Duodenal mucosa (tissue), 2 donors: ENCODE data around the gene ASF1B.

ENCODE experiments used
- H3K27ac ChIP-seq: one replicate; pipeline ENCODE4 v1.7.0; 2013; ENCODE audit warnings: low read depth, low read length
- H3K27me3 ChIP-seq, 2 donors: one replicate each; pipeline ENCODE4 v1.7.0; 2013; ENCODE audit warnings: low read length in 2 of 2, control low read depth in 1 of 2; ENCODE audit not compliant: insufficient read depth in 2 of 2, control insufficient read depth in 1 of 2
- H3K36me3 ChIP-seq, 2 donors: one replicate each; pipeline ENCODE4 v1.7.0; 2013; ENCODE audit warnings: low read length in 2 of 2, control low read depth in 1 of 2; ENCODE audit not compliant: insufficient read depth in 2 of 2, control insufficient read depth in 1 of 2
- H3K4me1 ChIP-seq, 2 donors: one replicate each; pipeline ENCODE4 v1.7.0; 2013; ENCODE audit warnings: low read length in 2 of 2, control low read depth in 1 of 2; ENCODE audit not compliant: insufficient read depth in 2 of 2, control insufficient read depth in 1 of 2
- H3K4me3 ChIP-seq, 2 donors: one replicate each; pipeline ENCODE4 v1.7.0; 2013; ENCODE audit warnings: low read length in 2 of 2, low read depth in 1 of 2
- H3K9ac ChIP-seq, 2 donors: one replicate each; pipeline ENCODE4 v1.7.0; 2013; ENCODE audit warnings: low read length in 2 of 2, low read depth in 1 of 2
- H3K9me3 ChIP-seq, 2 donors: one replicate each; pipeline ENCODE4 v1.7.0; 2013; ENCODE audit warnings: low read length in 2 of 2, control low read depth in 1 of 2; ENCODE audit not compliant: control insufficient read depth in 1 of 2

The ASF1B gene

DNA sequence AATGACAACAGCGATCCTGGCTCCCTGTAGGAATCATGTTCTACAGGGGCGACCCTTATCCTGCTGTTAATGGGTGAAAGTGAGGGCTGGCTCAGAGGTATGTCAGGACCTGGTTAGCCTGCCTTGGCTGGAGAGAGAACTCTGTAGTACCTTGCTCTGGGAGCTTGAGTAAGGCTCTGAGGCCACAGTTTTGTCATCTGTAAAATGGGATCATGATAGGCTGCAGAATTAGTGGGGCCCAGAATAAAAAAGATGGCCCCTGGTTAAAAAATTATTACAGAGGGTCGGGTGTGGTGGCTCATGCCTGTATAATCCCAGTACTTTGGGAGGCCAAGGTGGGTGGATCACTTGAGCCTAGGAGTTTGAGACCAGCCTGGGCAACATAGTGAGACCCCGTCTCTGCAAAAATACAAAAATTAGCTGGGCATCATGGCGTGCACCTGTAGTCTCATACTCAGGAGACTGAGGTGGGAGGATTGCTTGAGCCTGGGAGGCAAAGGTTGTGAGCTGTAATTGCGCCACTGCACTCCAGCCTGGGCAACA lies 35.3 kb downstream of the ASF1B start:
- Histone ChIP-seq H3K4me3 (no peak overlapping the region), H3K27ac (no peak overlapping the region), H3K9ac (no peak overlapping the region), H3K27me3 (no peaks in the 10 kb centered on the region), H3K4me1 (peaks cover 0 to 7% of the 10 kb centered on the region in 2 donors), H3K36me3 (peaks cover 22 to 47% of the 10 kb centered on the region in 2 donors), H3K9me3 (no peaks in the 10 kb centered on the region)

DNA sequence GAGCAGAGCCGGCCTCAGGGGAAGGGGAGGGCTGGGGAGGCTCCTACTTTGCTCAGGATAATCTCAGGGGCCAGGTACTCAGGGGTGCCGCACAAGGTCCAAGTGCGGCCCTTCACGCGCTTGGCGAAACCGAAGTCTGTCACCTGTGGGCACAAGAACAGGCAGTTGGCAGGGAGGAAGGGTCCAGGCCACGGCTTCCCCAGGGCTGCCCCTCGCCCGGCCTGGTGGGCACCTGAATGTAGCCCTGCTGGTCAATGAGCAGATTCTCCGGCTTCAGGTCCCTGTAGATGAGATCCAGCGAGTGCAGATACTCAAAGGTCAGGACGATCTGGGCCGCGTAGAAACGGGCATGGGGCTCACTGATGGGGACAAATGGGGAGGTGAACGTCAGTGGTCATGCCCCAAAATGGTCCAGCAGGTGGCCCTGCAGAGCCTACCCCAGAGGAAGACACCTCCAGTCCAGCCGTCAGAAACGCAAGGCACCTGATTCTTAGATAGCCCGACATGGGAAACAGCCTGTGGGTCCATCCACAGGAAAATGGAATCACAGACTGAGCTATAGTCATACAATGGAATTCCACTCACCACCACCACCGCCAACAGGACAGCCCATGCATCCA lies 38.7 kb downstream of the ASF1B start:
- peaks cover 16 to 33% of the 10 kb centered on the region in 2 donors for H3K36me3 ChIP-seq
- no peak overlapping the region for H3K9ac ChIP-seq
- peaks cover 6 to 7% of the 10 kb centered on the region in 2 donors for H3K9me3 ChIP-seq
- H3K4me3 ChIP-seq, result no peak overlapping the region
- H3K4me1 ChIP-seq, result peaks cover 0 to 7% of the 10 kb centered on the region in 2 donors
- H3K27ac ChIP-seq, result no peak overlapping the region
- H3K27me3 ChIP-seq, result no peaks in the 10 kb centered on the region

DNA sequence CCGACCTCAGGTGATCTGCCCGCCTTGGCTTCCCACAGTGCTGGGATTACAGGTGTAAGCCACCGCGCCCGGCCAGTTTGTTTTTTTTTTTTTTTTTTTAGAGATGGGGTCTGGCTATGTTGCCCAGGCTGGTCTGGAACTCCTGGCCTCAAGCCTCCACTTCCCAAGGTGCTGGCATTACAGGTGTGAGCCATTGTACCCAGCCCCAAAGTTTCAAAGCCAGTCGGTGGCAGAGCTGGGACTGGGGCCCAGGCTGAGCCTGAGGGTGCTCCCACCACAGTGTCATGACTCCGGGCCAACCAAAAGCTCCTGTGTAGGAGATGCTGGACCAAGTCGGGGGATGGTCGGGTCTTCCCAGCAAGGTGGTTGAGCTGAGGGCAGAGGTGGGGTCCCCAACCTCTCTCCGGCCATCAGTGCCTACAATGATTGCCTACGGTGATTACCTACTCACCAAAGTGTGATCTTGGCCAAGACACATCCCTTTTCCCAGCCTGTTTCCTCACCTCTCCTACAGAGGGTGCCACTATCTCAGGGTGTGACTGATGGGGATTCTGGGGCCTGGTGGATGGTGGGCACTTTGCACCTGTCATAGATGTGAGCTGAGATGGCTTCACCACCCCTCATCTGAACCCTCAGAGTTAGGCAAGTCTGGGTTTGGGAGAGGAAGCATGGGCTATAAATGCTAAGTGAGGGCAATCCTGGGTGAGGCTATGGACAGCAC lies 40.0 kb downstream of the ASF1B start:
- Histone ChIP-seq H3K27me3 (no peaks in the 10 kb centered on the region), H3K36me3 (peaks cover 14 to 26% of the 10 kb centered on the region in 2 donors), H3K4me1 (peaks cover 0 to 5% of the 10 kb centered on the region in 2 donors), H3K9ac (no peak overlapping the region), H3K9me3 (peaks cover 6 to 7% of the 10 kb centered on the region in 2 donors), H3K27ac (no peak overlapping the region), H3K4me3 (no peak overlapping the region)

DNA sequence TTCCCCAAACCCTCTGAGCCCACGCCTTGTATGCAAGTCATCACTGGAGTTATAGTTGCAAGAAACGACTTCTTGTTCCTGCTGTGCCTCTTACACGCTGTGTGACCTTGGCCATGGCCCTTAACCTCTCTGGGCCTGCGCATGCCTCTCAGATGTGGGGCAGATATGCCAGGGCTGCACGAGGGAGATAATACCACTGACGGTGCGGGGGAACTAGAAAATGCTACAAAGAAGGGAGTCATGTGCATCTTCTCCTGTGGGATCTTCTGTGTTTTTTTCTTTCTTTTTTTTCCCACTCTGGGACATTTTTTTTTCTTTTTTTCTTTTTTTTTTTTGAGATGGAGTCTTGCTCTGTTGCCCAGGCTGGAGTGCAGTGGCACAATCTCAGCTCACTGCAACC lies 41.5 kb downstream of the ASF1B start:
- Histone ChIP-seq H3K4me3 (no peak overlapping the region), H3K36me3 (peaks cover 8 to 18% of the 10 kb centered on the region in 2 donors), H3K27ac (no peak overlapping the region), H3K27me3 (no peaks in the 10 kb centered on the region), H3K9me3 (peaks cover 6 to 7% of the 10 kb centered on the region in 2 donors), H3K4me1 (peaks cover 0 to 5% of the 10 kb centered on the region in 2 donors), H3K9ac (no peak overlapping the region)

DNA sequence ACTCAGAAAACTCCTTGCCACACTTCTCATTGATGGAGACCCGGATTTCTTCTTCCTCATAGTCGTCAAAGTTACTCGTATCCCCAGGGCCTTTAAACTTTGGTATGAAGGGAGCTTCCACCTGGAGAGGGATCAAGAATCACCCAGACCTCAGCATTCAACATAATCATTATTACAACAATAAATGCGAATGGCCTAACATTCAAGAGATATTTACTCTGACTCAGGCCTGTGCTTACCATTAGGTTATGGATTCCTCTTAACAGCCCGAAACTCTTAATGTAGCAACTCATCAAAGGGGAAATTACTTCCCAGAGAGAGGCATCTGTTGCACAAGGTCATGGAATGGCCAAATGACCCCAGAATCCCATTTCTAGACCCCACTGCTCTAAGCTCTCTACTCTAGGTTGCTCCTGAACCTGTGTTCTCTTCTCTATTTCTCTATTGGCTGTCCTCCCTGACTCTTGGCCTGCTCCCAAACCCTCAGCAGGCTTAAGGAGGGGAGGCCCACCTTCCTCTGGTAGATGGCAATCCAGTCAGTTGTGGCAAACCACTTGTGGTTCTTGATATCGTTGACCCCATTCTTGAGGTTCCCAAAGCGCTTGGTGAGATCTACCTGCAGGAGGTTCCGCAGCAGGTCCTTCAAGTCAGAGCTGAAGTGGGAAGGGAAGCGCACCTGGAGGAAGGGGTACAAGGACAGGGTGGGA lies 43.1 kb downstream of the ASF1B start:
- peaks cover 10 to 24% of the 10 kb centered on the region in 2 donors for H3K36me3 ChIP-seq
- peaks cover 6 to 7% of the 10 kb centered on the region in 2 donors for H3K9me3 ChIP-seq
- no peaks in the 10 kb centered on the region for H3K27me3 ChIP-seq
- H3K4me3 ChIP-seq, result no peak overlapping the region
- H3K9ac ChIP-seq, result no peak overlapping the region
- peaks cover 4 to 10% of the 10 kb centered on the region in 2 donors for H3K4me1 ChIP-seq
- H3K27ac ChIP-seq, result no peak overlapping the region

DNA sequence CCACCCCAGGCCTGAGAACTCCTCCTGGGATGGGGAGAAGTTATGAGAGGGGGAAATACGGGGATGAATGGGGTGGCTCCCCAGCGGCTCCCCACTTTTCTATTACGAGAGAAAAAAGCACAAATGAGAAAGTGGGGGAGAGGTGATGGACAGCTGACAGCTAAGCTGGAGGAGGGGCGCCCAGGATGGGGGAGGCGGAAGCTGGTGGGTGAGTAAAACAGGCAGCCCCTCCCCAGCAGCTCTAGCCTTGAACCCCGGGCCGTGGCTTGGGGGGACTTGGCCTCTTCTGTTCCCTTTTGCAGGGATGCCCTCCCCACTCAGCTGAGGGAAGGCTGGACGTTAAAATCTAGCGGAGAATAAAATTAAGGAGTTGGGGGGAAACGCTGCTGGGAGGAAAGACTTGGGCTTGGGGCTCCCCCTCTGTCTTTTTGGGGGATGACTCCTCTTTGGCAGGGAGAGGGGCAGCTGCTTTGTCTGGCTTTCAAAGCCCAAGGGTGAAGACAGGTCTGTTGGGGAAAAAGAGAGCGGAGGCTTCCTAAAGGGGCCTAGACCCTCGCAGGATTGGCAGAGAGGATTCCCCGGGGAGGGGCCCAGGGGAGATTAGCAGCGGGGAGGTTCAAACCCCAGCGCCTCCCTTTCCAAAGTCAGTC lies 44.5 kb downstream of the ASF1B start:
- no peaks in the 10 kb centered on the region for H3K27me3 ChIP-seq
- H3K4me1 ChIP-seq, result peaks cover 4 to 10% of the 10 kb centered on the region in 2 donors
- H3K4me3 ChIP-seq, result peak overlapping the region; percentile 84 to 89
- no peak overlapping the region for H3K27ac ChIP-seq
- peaks cover 6 to 7% of the 10 kb centered on the region in 2 donors for H3K9me3 ChIP-seq
- peaks cover 13 to 17% of the 10 kb centered on the region in 2 donors for H3K36me3 ChIP-seq
- H3K9ac ChIP-seq, result peak overlapping the region in 1 of 2 donors; percentile 86

DNA sequence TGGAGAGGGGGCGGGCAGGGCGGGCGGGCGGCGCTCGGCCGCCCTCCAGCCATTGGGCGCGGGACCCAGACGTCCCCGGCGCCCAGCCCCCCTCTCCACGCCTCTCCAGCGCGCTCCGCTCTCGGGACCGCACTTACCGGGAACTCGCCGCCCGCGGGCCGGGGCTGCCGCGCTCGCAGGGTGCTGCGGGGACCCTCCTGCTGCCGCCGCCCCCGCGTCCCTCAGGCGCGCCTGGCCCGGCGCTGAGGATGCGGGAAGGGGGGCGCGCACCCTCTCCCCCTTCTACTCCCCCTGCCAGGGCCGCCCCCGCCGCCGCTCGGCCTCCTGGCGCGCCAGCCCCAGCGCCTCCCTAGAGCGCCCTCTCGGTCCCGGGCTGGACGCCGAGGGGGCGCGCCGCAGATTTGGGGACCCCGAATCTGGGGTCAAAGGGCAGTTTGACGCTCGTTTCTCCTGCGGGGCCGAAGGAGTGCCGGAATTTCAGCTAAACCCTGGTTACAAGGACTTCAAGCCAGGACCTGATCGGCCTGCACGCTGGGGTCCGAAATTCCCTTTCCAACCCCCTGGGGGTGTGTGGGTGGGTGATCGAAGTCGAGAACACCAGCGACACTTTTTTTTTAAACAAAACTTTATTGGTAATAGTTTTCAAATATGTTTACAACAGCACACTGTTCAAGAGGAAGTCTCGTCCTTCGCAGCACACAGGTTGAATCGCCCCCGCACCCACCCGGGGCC lies 45.1 kb downstream of the ASF1B start:
- peak overlapping the region; percentile 85 for H3K27ac ChIP-seq
- peaks cover 4 to 10% of the 10 kb centered on the region in 2 donors for H3K4me1 ChIP-seq
- H3K9ac ChIP-seq, result peak overlapping the region; percentile 86 to 95
- peaks cover 7 to 10% of the 10 kb centered on the region in 2 donors for H3K36me3 ChIP-seq
- H3K27me3 ChIP-seq, result no peaks in the 10 kb centered on the region
- H3K9me3 ChIP-seq, result peaks cover 6 to 7% of the 10 kb centered on the region in 2 donors
- peak overlapping the region; percentile 84 to 89 for H3K4me3 ChIP-seq

DNA sequence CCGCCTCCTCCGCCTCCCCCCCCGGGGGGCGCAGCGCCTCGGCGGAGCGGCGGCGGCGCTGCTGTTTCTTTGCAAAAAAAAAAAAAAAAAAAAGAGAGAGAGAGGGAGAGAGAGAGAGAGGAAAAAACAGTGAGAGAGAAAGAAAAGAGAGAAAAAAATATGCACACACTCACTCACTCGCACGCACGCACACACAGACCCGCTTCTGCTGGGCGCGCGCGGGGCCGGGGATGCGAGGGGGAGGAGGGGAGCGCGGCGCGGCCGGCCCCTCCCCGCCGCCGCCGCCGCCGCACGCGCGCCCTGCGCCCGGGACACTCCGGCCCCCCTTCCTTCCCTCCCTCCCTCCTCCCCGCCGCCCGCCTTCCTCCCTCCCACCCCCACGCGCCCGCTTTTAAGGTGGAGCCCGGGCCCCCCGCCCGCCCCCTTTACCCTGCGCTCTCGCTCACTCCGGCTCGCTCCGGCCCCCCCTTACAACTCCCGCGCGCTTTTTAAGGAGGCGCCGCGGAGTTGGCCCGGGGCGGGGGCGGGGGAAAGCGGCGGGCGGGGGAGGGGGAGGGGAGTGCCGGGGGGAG lies 45.8 kb downstream of the ASF1B start, which contains the start of gene SAMD1:
Gene SAMD1, minus strand, starts transcription at position 243 of the 572 bp plus-strand sequence.
- H3K27ac ChIP-seq, result peak within 1 kb of the TSS; percentile 85
- peak within 1 kb of the TSS; percentile 84 to 89 for H3K4me3 ChIP-seq
- peaks cover 4 to 10% of the 10 kb centered on the region in 2 donors for H3K4me1 ChIP-seq
- H3K9me3 ChIP-seq, result peaks cover 6 to 7% of the 10 kb centered on the region in 2 donors
- peaks cover 7 to 10% of the 10 kb centered on the region in 2 donors for H3K36me3 ChIP-seq
- peak within 1 kb of the TSS; percentile 86 to 95 for H3K9ac ChIP-seq
- H3K27me3 ChIP-seq, result no peaks in the 10 kb centered on the region
